Esophagus muscularis mucosa (tissue), 4 donors: ENCODE measurements around the gene PFN3. TPM values are rescaled to one million over a fixed set of nuclear protein-coding genes. Genes with fewer than 3 reads are reported as not detected.

Experiments
- DNase-seq: peaks from one replicate; pipeline ENCODE4 v3.0.0-alpha.2; 2017; ENCODE audit errors: extremely low spot score
- H3K27ac ChIP-seq, 4 donors: fragments of 200-600 bp; sonication (generic); replicated peaks in 1 of 4; 1 replicate in 3 of 4; 2 replicates in 1 of 4; pipeline ENCODE4 v1.5.1; 2016 to 2019; ENCODE audit warnings: mild to moderate bottlenecking in 1 of 4
- H3K27me3 ChIP-seq, 4 donors: fragments of 200-600 bp; sonication (generic); one replicate each; pipeline versions ENCODE4 v1.5.1 to v1.6.0; 2016 to 2019
- H3K36me3 ChIP-seq, 4 donors: fragments of 200-600 bp; sonication (generic); one replicate each; pipeline ENCODE4 v1.5.1; 2016 to 2019
- H3K4me1 ChIP-seq, 4 donors: fragments of 200-600 bp; sonication (generic); one replicate each; pipeline ENCODE4 v1.5.1; 2016 to 2019
- H3K4me3 ChIP-seq, 4 donors: fragments of 200-600 bp; sonication (generic); 1 replicate in 2 of 4; 2 replicates in 2 of 4; pipeline ENCODE4 v1.5.1; 2016 to 2019; ENCODE audit warnings: mild to moderate bottlenecking in 4 of 4, moderate library complexity in 1 of 4
- H3K9me3 ChIP-seq, 4 donors: fragments of 200-600 bp; sonication (generic); 1 replicate in 3 of 4; 2 replicates in 1 of 4; pipeline ENCODE4 v1.5.1; 2016 to 2019
- EP300 ChIP-seq: sonication (generic); formaldehyde crosslinking; IDR thresholded peaks from one replicate; pipeline ENCODE4 v1.6.1; 2017; ENCODE audit warnings: antibody characterized with exemption
- POLR2A ChIP-seq: fragments of 450-650 bp; IDR thresholded peaks from one replicate; pipeline ENCODE4 v1.6.1; 2017; ENCODE audit warnings: antibody characterized with exemption, moderate library complexity, mild to moderate bottlenecking, low read depth
- POLR2AphosphoS5 ChIP-seq, 2 donors: sonication (generic); formaldehyde crosslinking; IDR thresholded peaks; one replicate each; pipeline ENCODE4 v1.6.1; 2017; ENCODE audit warnings: antibody characterized with exemption in 2 of 2
- WGBS: methylation state at CpG from one replicate; pipeline ENCODE4 v1.1.5; 2018; 5-methylcytosine and 5-hydroxymethylcytosine counted together
- intact Hi-C: fragments of 100-400 bp; cut with DNase I; formaldehyde crosslinking; loops from one replicate; pipeline ENCODE4 v1.15.1; 2023
- total RNA-seq, 4 donors: library from RNA; depleted of rRNA; stranded (reverse); fragments of >200 nt; gene quantifications; one replicate each; pipeline versions ENCODE4 v1.1.0 to v1.2.1, GENCODE V29; 2016
- TF ChIP-seq, protein P1 (sequence below), 3 experiments: fragments of 200-600 bp in 2 of 3; fragments of 450-650 bp in 1 of 3; sonication (generic) in 2 of 3; IDR thresholded peaks; one replicate each; pipeline ENCODE4 v1.5.1; 2017 to 2019; ENCODE audit warnings: antibody characterized with exemption in 3 of 3, mild to moderate bottlenecking in 2 of 3, moderate library complexity in 1 of 3

The PFN3 gene
- total RNA-seq, 4 donors from 2014 or later, result not detected

- H3K9me3 ChIP-seq, result no peaks in the 10 kb centered on the region
- no peak for DNase-seq
- H3K36me3 ChIP-seq, result peaks cover 0 to 7% (median 2%) of the 10 kb centered on the region in 4 donors
- intact Hi-C loops, result no loop called here
- WGBS, result no CpG with 5 or more reads among the region's 52 CpGs
- peaks cover 22 to 32% (median 29%) of the 10 kb centered on the region in 4 donors for H3K4me1 ChIP-seq
- H3K4me3 ChIP-seq, result peak overlapping the region; percentile 60 to 67 (median 65)
- TF ChIP-seq, protein P1, sequence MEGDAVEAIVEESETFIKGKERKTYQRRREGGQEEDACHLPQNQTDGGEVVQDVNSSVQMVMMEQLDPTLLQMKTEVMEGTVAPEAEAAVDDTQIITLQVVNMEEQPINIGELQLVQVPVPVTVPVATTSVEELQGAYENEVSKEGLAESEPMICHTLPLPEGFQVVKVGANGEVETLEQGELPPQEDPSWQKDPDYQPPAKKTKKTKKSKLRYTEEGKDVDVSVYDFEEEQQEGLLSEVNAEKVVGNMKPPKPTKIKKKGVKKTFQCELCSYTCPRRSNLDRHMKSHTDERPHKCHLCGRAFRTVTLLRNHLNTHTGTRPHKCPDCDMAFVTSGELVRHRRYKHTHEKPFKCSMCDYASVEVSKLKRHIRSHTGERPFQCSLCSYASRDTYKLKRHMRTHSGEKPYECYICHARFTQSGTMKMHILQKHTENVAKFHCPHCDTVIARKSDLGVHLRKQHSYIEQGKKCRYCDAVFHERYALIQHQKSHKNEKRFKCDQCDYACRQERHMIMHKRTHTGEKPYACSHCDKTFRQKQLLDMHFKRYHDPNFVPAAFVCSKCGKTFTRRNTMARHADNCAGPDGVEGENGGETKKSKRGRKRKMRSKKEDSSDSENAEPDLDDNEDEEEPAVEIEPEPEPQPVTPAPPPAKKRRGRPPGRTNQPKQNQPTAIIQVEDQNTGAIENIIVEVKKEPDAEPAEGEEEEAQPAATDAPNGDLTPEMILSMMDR (IDR thresholded peaks at IDR 0.05), result no peak
- TF ChIP-seq POLR2AphosphoS5 (IDR thresholded peaks at IDR 0.05) (no peak), POLR2A (no peak)
- H3K27ac ChIP-seq, result peak overlapping the region in 1 of 4 donors; percentile 14
- peaks cover 0 to 60% (median 9%) of the 10 kb centered on the region in 4 donors for H3K27me3 ChIP-seq
These were observed 46.7 kb upstream of the PFN3 start for GRCh38 chr5:177447066-177447610.

DNA sequence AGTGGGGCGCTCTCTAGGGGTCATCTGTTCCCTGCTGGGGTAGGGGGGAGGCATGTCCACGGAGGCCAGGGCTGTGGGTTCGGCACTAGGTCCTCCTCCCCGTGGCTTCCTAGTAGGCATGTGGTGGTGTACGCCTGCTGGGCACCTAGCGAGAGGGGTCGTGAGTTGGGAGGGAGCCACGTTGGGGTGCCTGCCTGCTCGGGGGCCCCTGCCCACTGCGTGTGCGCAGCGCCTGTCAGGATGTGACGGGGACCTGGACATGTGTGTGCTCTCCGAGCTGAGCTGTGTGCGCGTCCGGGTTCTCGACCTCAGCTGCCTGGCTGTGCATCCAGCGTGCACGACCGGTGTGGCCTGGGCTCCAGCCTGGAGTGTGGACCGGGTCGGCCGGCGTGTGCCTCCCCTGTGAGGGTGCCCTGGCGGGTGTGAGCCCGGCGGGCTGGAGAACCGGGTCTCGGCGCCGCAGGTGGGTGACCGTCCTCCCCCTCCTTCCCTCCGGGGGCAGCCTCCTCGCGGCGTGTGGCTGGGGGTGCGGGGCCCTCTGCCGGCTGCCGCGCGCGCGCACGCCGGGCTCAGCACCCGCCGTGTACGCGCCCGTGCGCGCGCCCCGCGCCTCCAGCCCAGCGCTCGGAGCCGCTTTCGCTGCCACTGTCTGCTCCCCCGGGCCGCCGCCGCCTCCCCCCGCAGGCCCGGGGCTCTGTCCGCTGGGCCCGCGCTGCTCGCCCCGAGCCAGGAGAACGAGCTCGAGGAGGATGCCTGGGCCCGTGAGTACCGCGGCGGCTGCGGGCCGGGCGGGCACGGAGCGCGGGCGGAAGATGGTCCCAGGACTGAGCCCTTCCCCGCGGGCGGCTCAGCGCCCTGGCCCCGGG, 46.0 kb upstream of the PFN3 start, which contains the start of gene PRR7:
Gene PRR7 (plus strand): TSS at position 615 of the 866 bp plus-strand sequence. CDS start 8,254 bp downstream, outside the sequence.
- Histone ChIP-seq H3K4me3 (peak within 1 kb of the TSS; percentile 60 to 67 (median 65)), H3K36me3 (peaks cover 4 to 14% (median 9%) of the 10 kb centered on the region in 4 donors), H3K27me3 (peaks cover 0 to 52% (median 9%) of the 10 kb centered on the region in 4 donors), H3K27ac (peak within 1 kb of the TSS in 1 of 4 donors; percentile 14), H3K4me1 (peaks cover 22 to 32% (median 29%) of the 10 kb centered on the region in 4 donors), H3K9me3 (no peaks in the 10 kb centered on the region)
- WGBS, result no CpG with 5 or more reads among the region's 89 CpGs
- intact Hi-C loops, result no loop called here
- no peak for DNase-seq
- TF ChIP-seq, protein P1 (IDR thresholded peaks at IDR 0.05), result peak in 1 of 3 experiments; percentile 30
- TF ChIP-seq POLR2AphosphoS5 (IDR thresholded peaks at IDR 0.05), result peak in 1 of 2 donors; percentile 23
- no peak for TF ChIP-seq EP300

- 8% methylated on average over 8 of the region's 8 CpGs for WGBS
- Histone ChIP-seq H3K4me3 (peak overlapping the region; percentile 60 to 67 (median 65)), H3K36me3 (peaks cover 4 to 20% (median 14%) of the 10 kb centered on the region in 4 donors), H3K27me3 (peaks cover 0 to 47% (median 9%) of the 10 kb centered on the region in 4 donors), H3K4me1 (peaks cover 22 to 32% (median 29%) of the 10 kb centered on the region in 4 donors), H3K27ac (no peak overlapping the region), H3K9me3 (no peaks in the 10 kb centered on the region)
- intact Hi-C loops, result no loop called here
- TF ChIP-seq EP300 (no peak), POLR2A (no peak), POLR2AphosphoS5 (IDR thresholded peaks at IDR 0.05) (no peak)
- TF ChIP-seq, protein P1 (IDR thresholded peaks at IDR 0.05), result no peak
- no peak for DNase-seq
These were observed 45.4 kb upstream of the PFN3 start for GRCh38 chr5:177445917-177446199.

DNA sequence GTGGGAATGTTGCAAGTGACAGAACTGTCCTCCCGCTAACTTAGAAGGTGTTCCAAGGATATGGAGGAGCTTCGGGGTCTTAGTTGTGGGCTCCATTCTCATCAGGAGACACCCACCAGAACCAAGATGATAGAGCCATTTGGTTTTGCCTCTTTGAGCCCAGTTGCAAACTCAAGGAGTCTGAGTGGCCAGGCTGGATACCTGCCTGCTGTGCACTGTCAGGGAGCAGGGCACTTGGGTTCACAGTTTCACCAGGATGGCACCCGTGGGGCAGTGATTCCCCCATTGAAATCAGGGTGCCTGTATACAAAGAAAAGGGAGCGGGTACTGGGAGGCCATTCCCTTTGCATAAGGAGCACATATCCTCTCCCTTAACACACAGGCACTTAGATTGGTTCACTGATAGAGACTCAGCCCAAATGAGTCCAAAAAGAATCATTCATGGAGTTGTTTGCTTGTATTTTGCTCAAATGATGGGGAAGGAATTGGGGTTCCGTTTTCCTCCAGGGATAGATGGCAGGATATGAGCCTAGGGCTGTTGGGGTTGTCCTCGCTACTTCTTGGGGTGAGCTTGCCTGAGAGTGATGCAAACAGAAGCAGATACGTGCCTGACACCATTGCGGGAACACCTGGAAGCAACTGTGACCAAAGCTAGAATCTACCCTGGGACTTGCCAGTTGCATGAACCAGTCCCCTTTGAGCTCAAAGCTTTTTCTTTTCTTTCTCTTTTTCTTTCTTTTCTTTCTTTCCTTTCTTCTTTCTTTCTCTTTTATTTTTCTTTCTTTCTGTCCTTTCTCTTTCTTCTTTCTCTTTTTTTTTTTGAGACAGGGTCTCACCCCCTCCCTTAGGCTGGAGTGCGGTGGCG, 44.8 kb upstream of the PFN3 start:
- Histone ChIP-seq H3K27ac (no peak overlapping the region), H3K4me3 (no peak overlapping the region), H3K4me1 (peaks cover 22 to 32% (median 29%) of the 10 kb centered on the region in 4 donors), H3K36me3 (peaks cover 8 to 26% (median 20%) of the 10 kb centered on the region in 4 donors), H3K9me3 (no peaks in the 10 kb centered on the region), H3K27me3 (peaks cover 0 to 41% (median 8%) of the 10 kb centered on the region in 4 donors)
- no peak for DNase-seq
- TF ChIP-seq POLR2AphosphoS5 (IDR thresholded peaks at IDR 0.05) (no peak), EP300 (no peak), POLR2A (no peak)
- TF ChIP-seq, protein P1 (IDR thresholded peaks at IDR 0.05), result no peak
- intact Hi-C loops, result no loop called here
- 48% methylated on average over 7 of the region's 10 CpGs for WGBS
